NCI-H1417 (cell line): ENCODE measurements around the gene SPRYD4.
"Not testable (repeated sequence)": the region's sequence is repeated elsewhere in the genome, so short reads cannot be mapped to it uniquely, and the experiment has no call there.

ENCODE experiments used
- DNase-seq, 3 experiments: peaks; one replicate each; lab custom pipeline; 2025; lab: John Stamatoyannopoulos, UW

SPRYD4 gene

DNA sequence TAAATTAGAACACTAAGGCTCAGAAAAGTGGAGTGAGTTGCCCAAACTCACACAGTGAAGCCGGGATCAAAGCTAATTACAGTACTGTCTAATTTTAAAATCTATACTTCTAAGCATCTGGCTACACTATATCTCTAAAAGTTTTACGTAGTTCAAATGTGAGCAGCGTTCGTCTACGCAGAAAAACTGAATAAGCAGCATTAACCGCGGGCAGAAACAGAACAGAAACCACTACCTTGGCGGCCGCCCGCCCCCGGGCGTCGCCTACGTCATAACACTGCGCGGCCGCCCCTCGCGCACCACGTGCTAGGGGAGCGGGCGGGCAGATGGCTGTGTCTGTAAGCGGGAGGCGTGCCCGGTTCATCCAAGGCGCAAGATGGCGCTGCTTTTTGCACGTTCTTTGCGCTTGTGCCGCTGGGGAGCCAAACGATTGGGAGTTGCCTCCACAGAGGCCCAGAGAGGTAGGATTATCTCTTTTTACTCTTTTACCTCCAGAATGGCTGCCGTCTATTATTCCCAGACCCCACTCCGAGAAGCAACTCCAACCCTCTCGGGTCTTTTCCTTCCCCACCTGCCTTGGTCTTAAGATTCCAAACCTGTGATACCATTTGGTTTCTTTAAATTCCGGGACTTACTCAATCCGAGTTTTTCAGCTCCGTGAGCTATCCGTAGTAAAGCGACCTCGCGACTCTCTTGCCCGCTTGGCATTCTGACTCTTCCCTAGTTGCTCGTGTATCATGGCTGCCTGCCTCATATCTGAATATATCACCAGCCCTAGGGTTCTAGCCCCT is at the start of gene SPRYD4:
Gene SPRYD4, plus strand, starts transcription at position 363 of the 791 bp plus-strand sequence. Its CDS starts 14 bp downstream, at position 377.
- DNase-seq, result peak; percentile 94 to 97 (median 97)

GRCh38 chr12:56420411-56420810 is 48.0 kb upstream of the SPRYD4 start:
- DNase-seq, result no peak

DNA sequence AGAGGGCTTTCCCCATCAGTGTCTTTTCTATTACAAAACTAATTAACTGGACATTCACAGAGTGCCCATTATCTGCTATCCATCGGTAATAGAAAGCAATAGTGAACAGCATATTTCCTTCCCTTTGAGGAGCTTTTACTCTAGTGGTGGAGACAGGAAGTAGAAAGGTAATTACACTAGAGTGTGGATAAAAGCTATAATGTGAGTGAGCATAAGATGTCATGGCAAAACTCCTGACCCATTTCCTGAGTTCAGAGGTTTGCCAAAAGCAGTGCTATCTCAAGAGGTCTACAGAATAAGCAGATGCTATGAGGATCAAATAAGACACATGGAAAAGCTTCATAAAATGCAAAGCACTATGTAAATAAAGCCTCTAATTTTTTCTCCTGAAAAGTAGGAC is 43.2 kb upstream of the SPRYD4 start:
- DNase-seq, result no peak

DNA sequence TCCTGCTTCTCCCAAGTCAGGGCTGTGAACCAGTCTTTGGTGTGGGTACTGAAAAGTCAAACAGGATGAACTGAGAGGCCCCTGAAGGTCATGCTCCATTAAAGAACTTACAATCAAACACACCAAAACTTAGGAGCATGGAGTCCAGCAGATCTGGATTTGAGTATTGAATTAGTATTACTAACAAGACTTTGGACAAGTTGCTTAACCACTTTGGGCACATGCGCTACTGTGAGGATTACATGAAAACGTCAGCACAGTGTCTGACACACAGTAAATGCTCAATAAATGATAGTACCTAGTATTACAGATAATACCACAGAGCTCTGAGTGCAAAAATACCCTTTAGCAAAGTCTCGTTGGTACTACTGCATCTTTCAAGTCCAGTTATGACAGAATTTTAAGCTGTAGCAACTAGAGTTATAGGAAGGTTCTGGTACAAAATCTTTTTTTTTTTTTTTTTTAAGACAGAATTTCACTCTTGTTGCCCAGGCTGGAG is 42.4 kb upstream of the SPRYD4 start:
- DNase-seq, result no peak

DNA sequence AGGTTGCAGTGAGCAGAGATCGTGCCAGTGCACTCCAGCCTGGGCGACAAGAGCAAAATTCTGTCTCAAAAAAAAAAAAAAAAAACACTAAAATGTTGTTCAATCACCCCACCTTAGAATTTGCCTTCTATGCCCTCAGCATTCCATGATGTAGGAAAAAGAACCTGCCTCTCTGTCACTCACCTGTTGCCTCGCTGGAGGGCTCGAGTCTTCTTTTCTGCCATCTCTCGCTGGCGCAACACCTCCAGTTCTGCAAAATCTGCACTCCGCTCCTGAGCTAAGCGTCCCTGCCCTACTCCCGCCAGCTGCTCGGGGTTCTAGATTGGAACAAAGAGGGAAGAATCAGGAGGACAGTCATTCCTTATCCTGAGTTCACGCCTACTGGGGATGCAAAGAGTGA is 37.1 kb upstream of the SPRYD4 start:
- no peak for DNase-seq

- DNase-seq, result no peak
These were observed 36.5 kb upstream of the SPRYD4 start for GRCh38 chr12:56431850-56432249.

DNA sequence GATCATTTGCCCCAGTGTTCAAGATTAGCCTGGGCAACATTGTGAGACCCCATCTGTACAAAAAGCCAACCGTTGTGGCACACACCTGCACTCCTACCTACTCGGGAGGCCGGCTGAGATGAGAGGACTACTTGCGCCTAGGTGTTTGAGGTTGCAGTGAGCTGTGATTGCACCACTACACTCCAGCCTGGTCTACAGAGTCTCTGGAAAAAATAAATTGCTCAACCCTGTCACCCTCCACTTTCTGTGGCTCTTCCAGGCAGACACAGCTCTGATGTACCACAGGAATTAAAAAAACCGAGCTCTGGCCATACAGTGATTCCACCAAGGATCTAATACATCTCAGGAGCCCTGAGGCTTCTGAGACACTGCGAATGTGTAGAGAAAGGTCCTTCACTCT is 33.5 kb upstream of the SPRYD4 start:
- no peak for DNase-seq

DNA sequence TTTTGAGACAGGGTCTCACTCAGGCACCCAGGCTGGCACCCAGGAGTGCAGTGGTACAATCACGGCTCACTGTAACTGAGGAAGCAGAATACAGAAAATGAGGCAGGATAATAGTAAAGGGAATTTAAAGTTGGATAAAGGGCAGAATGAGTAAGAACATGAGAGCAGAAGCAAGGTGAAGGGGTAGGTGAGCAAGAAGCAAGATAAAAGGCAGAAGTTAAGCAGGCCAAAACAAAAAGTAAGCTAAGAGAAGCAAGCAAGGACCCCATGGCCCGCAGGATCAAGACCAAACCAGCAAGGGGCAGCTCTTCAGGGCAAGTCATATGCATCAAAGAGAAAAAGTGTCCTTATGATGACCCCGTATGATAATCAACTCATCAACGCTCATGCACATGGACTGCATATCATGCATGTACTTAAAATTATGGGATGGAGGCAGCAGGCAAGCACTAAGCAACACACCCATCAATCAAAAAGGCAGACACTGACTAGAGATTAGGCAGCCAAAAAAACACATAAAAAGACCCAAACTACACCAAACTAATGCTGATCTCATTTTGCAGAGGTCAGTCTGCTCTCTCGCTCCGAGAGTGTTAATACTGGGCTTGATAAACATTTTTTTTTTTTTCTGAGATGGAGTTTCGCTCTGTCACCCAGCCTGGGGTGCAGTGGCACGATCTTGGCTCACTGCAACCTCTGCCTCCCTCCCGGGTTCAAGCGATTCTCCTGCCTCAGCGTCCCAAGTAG is 30.8 kb upstream of the SPRYD4 start:
- DNase-seq, result no peak

- not testable (repeated sequence) for DNase-seq
These were observed 25.2 kb upstream of the SPRYD4 start for GRCh38 chr12:56443208-56443607.

GRCh38 chr12:56448860-56449621 is 19.3 kb upstream of the SPRYD4 start, which contains the start of gene TIMELESS:
Gene TIMELESS, minus strand, starts transcription at chr12:56449426. Its CDS starts 15,256 bp downstream, at chr12:56434170.
- peak; percentile 93 to 99 (median 98) for DNase-seq

GRCh38 chr12:56449622-56449984 is 18.8 kb upstream of the SPRYD4 start:
- DNase-seq, result peak in 1 of 3 experiments; percentile 78

DNA sequence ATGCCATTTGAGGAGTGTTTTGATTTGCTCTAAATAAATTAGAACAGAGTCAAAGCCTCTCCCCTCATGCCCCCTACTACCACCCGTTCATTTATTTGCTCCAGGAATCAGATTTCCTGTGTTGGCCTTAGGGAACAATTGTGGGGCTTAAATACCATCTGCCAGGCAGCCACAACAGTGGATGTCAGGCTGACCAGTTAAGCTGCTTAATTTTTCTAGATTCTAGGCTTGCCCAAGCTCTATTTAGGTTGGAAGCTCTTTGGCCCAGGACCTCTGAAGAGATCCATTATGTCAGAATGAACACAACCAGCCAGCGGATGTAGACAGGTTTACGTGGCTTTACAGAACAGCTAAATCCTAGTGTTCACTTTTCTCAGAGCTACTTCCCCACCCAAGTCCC is 18.1 kb upstream of the SPRYD4 start:
- DNase-seq, result peak in 1 of 3 experiments; percentile 56

DNA sequence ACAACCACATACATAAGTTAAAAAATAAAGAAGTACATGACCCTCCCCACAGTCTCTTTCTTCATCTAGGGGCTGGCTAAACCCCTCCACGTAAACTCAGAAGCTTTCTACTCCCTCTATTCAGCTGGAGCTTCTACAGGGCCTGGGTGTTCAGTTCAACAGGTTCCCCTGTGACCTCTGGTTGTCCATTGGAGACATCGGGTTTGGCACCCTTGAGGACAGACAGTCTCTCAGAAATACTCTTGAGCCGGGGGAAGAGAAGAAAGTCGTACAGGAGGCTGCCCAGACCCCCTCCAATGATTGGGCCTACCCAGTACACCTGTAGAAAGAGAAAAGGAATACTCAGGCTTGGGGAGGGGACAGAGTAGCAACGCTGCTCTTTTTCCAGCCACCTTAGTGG is 17.2 kb upstream of the SPRYD4 start:
- DNase-seq, result no peak

DNA sequence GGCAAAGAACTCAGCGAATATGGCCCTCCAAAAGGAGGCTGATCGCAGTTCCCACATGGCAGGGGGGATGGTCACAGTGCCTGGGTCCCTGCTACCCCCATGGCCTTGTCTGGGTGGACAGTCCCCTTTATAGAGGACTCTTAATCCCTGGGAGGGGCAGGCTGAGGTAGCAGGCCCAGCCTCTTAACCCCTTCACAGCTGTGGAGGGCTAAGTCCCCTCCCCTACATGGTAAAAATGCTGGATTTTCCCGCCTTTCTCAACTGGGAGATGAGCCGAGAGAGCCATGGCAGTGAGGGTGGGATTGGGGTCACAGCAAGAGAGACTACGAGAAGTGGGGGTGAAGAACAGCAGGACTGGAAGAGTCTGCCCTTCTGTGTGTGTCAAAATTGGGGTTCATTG is 13.8 kb upstream of the SPRYD4 start, which contains the start of gene MIP:
Gene MIP, minus strand, starts transcription at position 101 of the 400 bp plus-strand sequence. Its CDS starts 44 bp downstream, at position 57.
- no peak for DNase-seq

DNA sequence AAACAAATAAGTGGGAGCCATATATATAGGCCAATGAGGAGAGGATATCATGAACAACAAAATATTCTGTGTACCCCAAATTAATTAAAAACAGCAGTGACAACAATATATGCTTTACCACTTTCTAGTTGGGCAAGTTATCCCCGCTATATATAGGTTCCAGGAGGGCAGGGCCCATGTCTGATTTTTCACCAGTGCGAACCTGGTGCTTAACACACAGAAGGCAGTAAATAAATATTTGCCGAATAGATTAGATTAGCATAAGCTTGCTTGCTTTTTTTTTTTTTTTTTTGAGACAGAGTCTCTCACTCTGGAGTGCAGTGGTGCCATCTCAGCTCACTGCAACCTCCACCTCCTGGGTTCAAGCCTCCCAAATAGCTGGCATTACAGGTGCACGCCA is 10.6 kb upstream of the SPRYD4 start:
- no peak for DNase-seq

DNA sequence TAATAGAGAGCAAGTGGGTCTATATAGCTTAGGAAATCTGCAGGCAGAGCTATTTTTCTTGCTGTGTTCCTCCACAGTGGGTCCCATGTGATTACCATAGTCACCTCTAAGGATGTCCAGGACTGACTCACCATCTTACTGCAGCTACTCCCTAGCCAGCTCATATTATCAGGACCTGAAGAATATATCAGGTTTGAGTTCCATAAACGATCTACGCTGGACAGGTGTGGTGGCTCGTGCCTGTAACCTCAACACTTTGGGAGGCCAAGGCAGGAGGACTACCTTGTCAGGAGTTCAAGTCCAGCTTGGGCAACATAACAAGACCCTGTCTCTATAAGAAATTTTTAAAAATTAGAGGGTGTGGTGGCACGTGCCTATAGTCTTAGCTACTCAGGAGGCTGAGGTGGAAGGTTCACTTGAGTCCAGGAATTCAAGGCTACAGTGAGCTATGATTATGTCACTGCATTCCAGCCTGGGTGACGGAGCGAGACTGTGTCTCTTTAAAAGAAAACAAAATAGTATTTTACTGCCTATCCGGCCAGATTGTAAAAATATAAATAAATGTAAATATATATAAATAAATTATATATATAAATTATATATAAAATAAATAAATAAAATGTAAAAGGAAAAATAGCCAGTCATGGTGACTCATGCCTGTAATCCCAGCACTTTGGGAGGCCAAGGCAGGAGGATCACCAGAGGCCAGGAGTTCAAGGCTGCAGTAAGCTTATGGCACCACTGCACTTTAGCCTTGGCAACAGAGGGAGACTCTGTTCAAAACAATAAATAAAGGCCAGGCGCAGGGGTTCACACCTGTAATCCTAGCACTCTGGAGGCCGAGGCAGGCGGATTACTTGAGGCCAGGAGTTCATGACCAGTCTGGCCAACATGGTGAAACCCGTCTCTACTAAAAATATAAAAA is 6.9 kb upstream of the SPRYD4 start:
- no peak for DNase-seq

- no peak for DNase-seq
These were observed 5.8 kb upstream of the SPRYD4 start for GRCh38 chr12:56462565-56462964.

DNA sequence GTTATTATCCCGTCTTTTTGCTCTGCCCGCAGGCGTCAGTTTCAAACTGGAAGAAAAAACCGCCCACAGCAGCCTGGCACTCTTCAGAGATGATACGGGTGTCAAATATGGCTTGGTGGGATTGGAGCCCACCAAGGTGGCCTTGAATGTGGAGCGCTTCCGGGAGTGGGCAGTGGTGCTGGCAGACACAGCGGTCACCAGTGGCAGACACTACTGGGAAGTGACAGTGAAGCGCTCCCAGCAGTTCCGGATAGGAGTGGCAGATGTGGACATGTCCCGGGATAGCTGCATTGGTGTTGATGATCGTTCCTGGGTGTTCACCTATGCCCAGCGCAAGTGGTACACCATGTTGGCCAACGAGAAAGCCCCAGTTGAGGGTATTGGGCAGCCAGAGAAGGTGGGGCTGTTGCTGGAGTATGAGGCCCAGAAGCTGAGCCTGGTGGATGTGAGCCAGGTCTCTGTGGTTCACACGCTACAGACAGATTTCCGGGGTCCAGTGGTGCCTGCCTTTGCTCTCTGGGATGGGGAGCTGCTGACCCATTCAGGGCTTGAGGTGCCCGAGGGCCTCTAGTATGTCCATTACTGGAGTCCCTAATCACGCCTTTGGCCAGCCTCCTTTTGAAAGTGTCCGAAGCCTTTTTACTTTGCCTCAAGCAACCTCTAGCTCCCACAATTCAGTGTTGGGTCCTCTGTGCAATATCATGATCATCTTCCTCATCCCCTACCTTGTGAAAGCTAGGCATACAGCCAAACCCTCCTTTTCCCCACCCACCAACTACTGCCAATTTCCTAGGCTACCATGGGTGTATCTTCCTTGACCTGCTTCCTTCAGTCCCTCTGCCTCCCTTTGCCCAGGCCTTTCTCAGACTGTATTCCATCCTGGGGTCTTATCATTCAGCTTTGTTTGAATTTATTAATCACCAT is 891 bp downstream of the SPRYD4 start:
- no peak for DNase-seq

DNA sequence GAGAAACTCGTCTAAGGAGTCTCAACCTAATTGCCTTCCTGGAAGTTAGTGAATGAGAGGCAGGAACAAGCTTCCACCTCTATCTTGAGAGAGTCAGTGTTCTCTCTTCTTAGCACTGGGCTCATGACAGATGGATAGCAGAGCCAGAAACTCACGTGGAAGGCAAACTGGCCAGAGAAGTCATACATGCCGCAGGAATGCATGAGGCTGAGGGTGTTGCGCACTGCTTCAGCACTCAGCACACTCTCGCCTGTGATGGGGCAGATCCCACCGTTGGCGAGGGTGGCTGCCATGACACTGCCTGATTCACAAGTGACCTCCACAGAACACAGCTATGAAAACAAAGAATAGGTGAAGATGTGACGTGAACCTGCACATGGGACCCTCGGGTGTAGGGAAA is 6.0 kb downstream of the SPRYD4 start:
- DNase-seq, result no peak

- DNase-seq, result no peak
These were observed 7.8 kb downstream of the SPRYD4 start for GRCh38 chr12:56476143-56476542.
